WTC11 (cell line): ENCODE results near the gene KCNMB3.

Experiments used
- CBFB ChIP-seq: sonication (generic); formaldehyde crosslinking; IDR thresholded peaks from 2 replicates; pipeline ENCODE4 v1.8.1; 2022; ENCODE audit warnings: mild to moderate bottlenecking, low read depth, missing genetic modification reagents
- CTCF ChIP-seq: fragments of 200-600 bp; IDR thresholded peaks from 2 replicates; pipeline ENCODE4 v1.8.0; 2022; ENCODE audit warnings: antibody characterized with exemption
- FOXK1 ChIP-seq: sonication (generic); formaldehyde crosslinking; IDR thresholded peaks from 2 replicates; pipeline ENCODE4 v1.8.0; 2022; ENCODE audit warnings: mild to moderate bottlenecking, moderate library complexity, missing genetic modification reagents
- NFYB ChIP-seq: sonication (generic); formaldehyde crosslinking; conservative IDR thresholded peaks from 2 replicates; pipeline ENCODE4 v1.8.0; 2022; ENCODE audit warnings: low read depth, missing genetic modification reagents
- TEAD4 ChIP-seq: sonication (generic); formaldehyde crosslinking; IDR thresholded peaks from 2 replicates; pipeline ENCODE4 v1.8.0; 2022; ENCODE audit warnings: mild to moderate bottlenecking, missing genetic modification reagents
- TF ChIP-seq, protein P1 (sequence below): sonication (generic); formaldehyde crosslinking; IDR thresholded peaks from 2 replicates; pipeline ENCODE4 v1.8.1; 2023; ENCODE audit warnings: mild to moderate bottlenecking, missing genetic modification reagents, moderate library complexity
- TF ChIP-seq, protein P2 (sequence below): sonication (generic); formaldehyde crosslinking; IDR thresholded peaks from 2 replicates; pipeline ENCODE4 v1.8.1; 2023; ENCODE audit warnings: mild to moderate bottlenecking, missing genetic modification reagents, borderline replicate concordance
- TF ChIP-seq, protein P3 (sequence below): sonication (generic); formaldehyde crosslinking; IDR thresholded peaks from 2 replicates; pipeline ENCODE4 v1.8.1; 2022; ENCODE audit warnings: mild to moderate bottlenecking, moderate library complexity, missing genetic modification reagents

DNA sequence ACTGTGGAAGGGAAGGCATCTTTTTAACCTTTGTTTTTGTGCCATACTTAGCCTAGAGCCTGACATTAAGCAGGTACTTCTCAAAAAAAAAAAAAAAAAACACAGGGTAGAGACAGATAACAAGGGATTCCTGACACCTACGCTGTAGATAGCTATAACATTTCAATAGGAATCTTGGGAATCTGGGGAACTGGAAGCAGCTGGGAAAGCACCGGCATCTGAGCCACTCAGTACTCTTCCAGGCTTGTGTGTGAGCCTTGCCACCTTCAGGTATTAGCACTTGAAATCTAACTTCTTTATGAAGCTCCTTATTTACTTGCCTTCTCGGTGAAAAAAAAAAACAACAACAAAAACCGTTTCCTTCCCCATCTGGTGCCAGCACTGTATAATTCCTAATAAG lies 56.0 kb downstream of the KCNMB3 start:
- TF ChIP-seq CTCF (no peak), FOXK1 (CRISPR knock-in tag) (no peak), NFYB (CRISPR knock-in tag) (no peak), CBFB (CRISPR knock-in tag) (no peak), TEAD4 (CRISPR knock-in tag) (no peak)
- TF ChIP-seq, protein P1, sequence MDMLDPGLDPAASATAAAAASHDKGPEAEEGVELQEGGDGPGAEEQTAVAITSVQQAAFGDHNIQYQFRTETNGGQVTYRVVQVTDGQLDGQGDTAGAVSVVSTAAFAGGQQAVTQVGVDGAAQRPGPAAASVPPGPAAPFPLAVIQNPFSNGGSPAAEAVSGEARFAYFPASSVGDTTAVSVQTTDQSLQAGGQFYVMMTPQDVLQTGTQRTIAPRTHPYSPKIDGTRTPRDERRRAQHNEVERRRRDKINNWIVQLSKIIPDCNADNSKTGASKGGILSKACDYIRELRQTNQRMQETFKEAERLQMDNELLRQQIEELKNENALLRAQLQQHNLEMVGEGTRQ (CRISPR knock-in tag): no peak
- TF ChIP-seq, protein P2, sequence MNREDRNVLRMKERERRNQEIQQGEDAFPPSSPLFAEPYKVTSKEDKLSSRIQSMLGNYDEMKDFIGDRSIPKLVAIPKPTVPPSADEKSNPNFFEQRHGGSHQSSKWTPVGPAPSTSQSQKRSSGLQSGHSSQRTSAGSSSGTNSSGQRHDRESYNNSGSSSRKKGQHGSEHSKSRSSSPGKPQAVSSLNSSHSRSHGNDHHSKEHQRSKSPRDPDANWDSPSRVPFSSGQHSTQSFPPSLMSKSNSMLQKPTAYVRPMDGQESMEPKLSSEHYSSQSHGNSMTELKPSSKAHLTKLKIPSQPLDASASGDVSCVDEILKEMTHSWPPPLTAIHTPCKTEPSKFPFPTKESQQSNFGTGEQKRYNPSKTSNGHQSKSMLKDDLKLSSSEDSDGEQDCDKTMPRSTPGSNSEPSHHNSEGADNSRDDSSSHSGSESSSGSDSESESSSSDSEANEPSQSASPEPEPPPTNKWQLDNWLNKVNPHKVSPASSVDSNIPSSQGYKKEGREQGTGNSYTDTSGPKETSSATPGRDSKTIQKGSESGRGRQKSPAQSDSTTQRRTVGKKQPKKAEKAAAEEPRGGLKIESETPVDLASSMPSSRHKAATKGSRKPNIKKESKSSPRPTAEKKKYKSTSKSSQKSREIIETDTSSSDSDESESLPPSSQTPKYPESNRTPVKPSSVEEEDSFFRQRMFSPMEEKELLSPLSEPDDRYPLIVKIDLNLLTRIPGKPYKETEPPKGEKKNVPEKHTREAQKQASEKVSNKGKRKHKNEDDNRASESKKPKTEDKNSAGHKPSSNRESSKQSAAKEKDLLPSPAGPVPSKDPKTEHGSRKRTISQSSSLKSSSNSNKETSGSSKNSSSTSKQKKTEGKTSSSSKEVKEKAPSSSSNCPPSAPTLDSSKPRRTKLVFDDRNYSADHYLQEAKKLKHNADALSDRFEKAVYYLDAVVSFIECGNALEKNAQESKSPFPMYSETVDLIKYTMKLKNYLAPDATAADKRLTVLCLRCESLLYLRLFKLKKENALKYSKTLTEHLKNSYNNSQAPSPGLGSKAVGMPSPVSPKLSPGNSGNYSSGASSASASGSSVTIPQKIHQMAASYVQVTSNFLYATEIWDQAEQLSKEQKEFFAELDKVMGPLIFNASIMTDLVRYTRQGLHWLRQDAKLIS (CRISPR knock-in tag): no peak
- TF ChIP-seq, protein P3, sequence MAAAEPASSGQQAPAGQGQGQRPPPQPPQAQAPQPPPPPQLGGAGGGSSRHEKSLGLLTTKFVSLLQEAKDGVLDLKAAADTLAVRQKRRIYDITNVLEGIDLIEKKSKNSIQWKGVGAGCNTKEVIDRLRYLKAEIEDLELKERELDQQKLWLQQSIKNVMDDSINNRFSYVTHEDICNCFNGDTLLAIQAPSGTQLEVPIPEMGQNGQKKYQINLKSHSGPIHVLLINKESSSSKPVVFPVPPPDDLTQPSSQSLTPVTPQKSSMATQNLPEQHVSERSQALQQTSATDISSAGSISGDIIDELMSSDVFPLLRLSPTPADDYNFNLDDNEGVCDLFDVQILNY (CRISPR knock-in tag): no peak
